IMR-90 (cell line): ENCODE measurements around the gene EFCAB10. TPM values are rescaled to one million over a fixed set of nuclear protein-coding genes. Genes with fewer than 3 reads are reported as not detected.

Source experiments
- ATAC-seq: fragments of 200-7000 bp; cut with Tn5 transposase; 2 replicates; pipeline ENCODE4 v1.9.1; 2020; ENCODE audit warnings: low read depth, mild to moderate bottlenecking, moderate library complexity
- BruUV-seq: library from RNA; stranded (reverse); fragments of 400-500 nt; replicated peaks from 2 replicates; lab custom pipeline; 2021; lab: Mats Ljungman, UMichigan
- CTCF ChIA-PET: fragments of 300-600 bp; formaldehyde crosslinking; extraction: SDS; loops from one replicate; lab custom pipeline; 2021; ENCODE audit warnings: antibody characterized with exemption; lab: Yijun Ruan, JAX
- POLR2A ChIA-PET: fragments of 300-600 bp; sonication (Branson Sonifier 250); formaldehyde crosslinking; loops from one replicate; lab custom pipeline; 2022; ENCODE audit warnings: antibody characterized with exemption; ENCODE audit not compliant: unreplicated experiment; lab: Charles Lee
- DNase-seq: peaks from one replicate; pipeline ENCODE4 v3.0.0; 2013
- H2AFZ ChIP-seq: replicated peaks from 2 replicates; pipeline ENCODE3; 2013; ENCODE audit warnings: low read length, mild to moderate bottlenecking; ENCODE audit not compliant: poor library complexity
- H2AK5ac ChIP-seq: 2 replicates; pipeline ENCODE4 v1.6.1; 2013; ENCODE audit warnings: low read depth, low read length, inconsistent platforms
- H2AK9ac ChIP-seq: replicated peaks from 2 replicates; pipeline ENCODE3; 2013; ENCODE audit warnings: mild to moderate bottlenecking, low read depth, low read length, moderate library complexity; ENCODE audit not compliant: poor library complexity
- H2BK120ac ChIP-seq: 2 replicates; pipeline ENCODE4 v1.6.1; 2013; ENCODE audit warnings: low read depth, low read length, inconsistent platforms
- H2BK15ac ChIP-seq: 3 replicates; pipeline ENCODE4 v1.6.1; 2013; ENCODE audit warnings: low read depth, low read length, inconsistent platforms
- H2BK20ac ChIP-seq: 2 replicates; pipeline ENCODE4 v1.6.1; 2013; ENCODE audit warnings: low read depth, mild to moderate bottlenecking, inconsistent platforms, low read length, moderate library complexity
- H2BK5ac ChIP-seq: 2 replicates; pipeline ENCODE4 v1.6.1; 2013; ENCODE audit warnings: mild to moderate bottlenecking, low read depth, low read length, inconsistent platforms; ENCODE audit not compliant: poor library complexity, severe bottlenecking
- H3K14ac ChIP-seq: replicated peaks from 2 replicates; pipeline ENCODE4 v1.6.1; 2013; ENCODE audit warnings: low read depth, low read length, inconsistent platforms
- H3K18ac ChIP-seq: 2 replicates; pipeline ENCODE4 v1.6.1; 2013; ENCODE audit warnings: low read depth, low read length, control low read depth
- H3K23ac ChIP-seq: 2 replicates; pipeline ENCODE4 v1.6.1; 2013; ENCODE audit warnings: low read depth, low read length, inconsistent platforms
- H3K27ac ChIP-seq: 2 replicates; pipeline ENCODE4 v1.5.1; 2013; ENCODE audit warnings: mild to moderate bottlenecking, control low read depth, low read length; ENCODE audit not compliant: insufficient read depth
- H3K27me3 ChIP-seq: 2 replicates; pipeline ENCODE4 v1.6.1; 2013; ENCODE audit warnings: low read length; ENCODE audit not compliant: control insufficient read depth, insufficient read depth
- H3K36me3 ChIP-seq: 2 replicates; pipeline ENCODE4 v1.6.1; 2013; ENCODE audit warnings: low read length, mixed read lengths; ENCODE audit not compliant: control insufficient read depth, insufficient read depth
- H3K4ac ChIP-seq: 2 replicates; pipeline ENCODE4 v1.6.1; 2013; ENCODE audit warnings: low read depth, low read length, inconsistent platforms
- H3K4me1 ChIP-seq: 2 replicates; pipeline ENCODE4 v1.6.1; 2013; ENCODE audit warnings: low read length, mixed read lengths; ENCODE audit not compliant: control insufficient read depth, insufficient read depth
- H3K4me2 ChIP-seq: 2 replicates; pipeline ENCODE4 v1.6.1; 2013; ENCODE audit warnings: low read depth, mild to moderate bottlenecking, control low read depth, low read length, moderate library complexity
- H3K4me3 ChIP-seq: 2 replicates; pipeline ENCODE4 v1.5.1; 2013; ENCODE audit warnings: low read depth, mild to moderate bottlenecking, control low read depth, low read length, moderate library complexity; ENCODE audit not compliant: insufficient read depth
- H3K56ac ChIP-seq: 2 replicates; pipeline ENCODE4 v1.6.1; 2013; ENCODE audit warnings: low read length, inconsistent platforms; ENCODE audit not compliant: insufficient read depth; ENCODE audit errors: extremely low read depth
- H3K79me1 ChIP-seq, 2 experiments: 2 replicates each; pipeline ENCODE4 v1.6.1; 2013; ENCODE audit warnings: low read length in 2 of 2, inconsistent platforms in 1 of 2, low read depth in 1 of 2
- H3K9ac ChIP-seq: 2 replicates; pipeline ENCODE4 v1.6.1; 2013; ENCODE audit warnings: low read depth, low read length, control low read depth
- H3K9me1 ChIP-seq: 2 replicates; pipeline ENCODE4 v1.6.1; 2013; ENCODE audit warnings: low read length, inconsistent platforms; ENCODE audit not compliant: insufficient read depth
- H3K9me3 ChIP-seq: 2 replicates; pipeline ENCODE4 v1.6.1; 2013; ENCODE audit warnings: low read length; ENCODE audit not compliant: control insufficient read depth, insufficient read depth
- H4K20me1 ChIP-seq: 2 replicates; pipeline ENCODE4 v1.6.1; 2013; ENCODE audit warnings: low read length, inconsistent platforms; ENCODE audit not compliant: insufficient read depth
- H4K5ac ChIP-seq: 2 replicates; pipeline ENCODE4 v1.6.1; 2013; ENCODE audit warnings: mild to moderate bottlenecking, low read depth, low read length, control low read depth
- H4K8ac ChIP-seq, 2 experiments: 2 replicates each; pipeline ENCODE4 v1.6.1; 2013; ENCODE audit warnings: low read depth in 2 of 2, low read length in 2 of 2, control low read depth in 1 of 2, inconsistent platforms in 1 of 2
- H4K91ac ChIP-seq: 2 replicates; pipeline ENCODE4 v1.6.1; 2013; ENCODE audit warnings: low read depth, low read length, inconsistent platforms; ENCODE audit not compliant: insufficient read depth
- BHLHE40 ChIP-seq: fragments of 150-350 bp; IDR thresholded peaks from 2 replicates; pipeline ENCODE4 v1.6.1; 2016; ENCODE audit warnings: mild to moderate bottlenecking, low read depth, low read length
- CEBPB ChIP-seq: IDR thresholded peaks from 2 replicates; pipeline ENCODE4 v1.6.1; 2012; ENCODE audit warnings: low read depth, low read length, improper control_type of control experiment
- CHD1 ChIP-seq: IDR thresholded peaks from 2 replicates; pipeline ENCODE4 v1.6.1; 2012; ENCODE audit warnings: low read depth, low read length, improper control_type of control experiment
- CTCF ChIP-seq: conservative IDR thresholded peaks from 2 replicates; pipeline ENCODE4 v1.5.1; 2012; ENCODE audit warnings: mild to moderate bottlenecking, low read depth, low read length, improper control_type of control experiment
- FOS ChIP-seq: fragments of 150-350 bp; IDR thresholded peaks from 2 replicates; pipeline ENCODE4 v1.6.1; 2016; ENCODE audit warnings: low read depth, low read length
- MAFK ChIP-seq: IDR thresholded peaks from 2 replicates; pipeline ENCODE4 v1.6.1; 2012; ENCODE audit warnings: low read depth, low read length, improper control_type of control experiment
- MAZ ChIP-seq: IDR thresholded peaks from 2 replicates; pipeline ENCODE4 v1.6.1; 2012; ENCODE audit warnings: low read depth, mild to moderate bottlenecking, low read length, improper control_type of control experiment, moderate library complexity, borderline replicate concordance
- MXI1 ChIP-seq: IDR thresholded peaks from 2 replicates; pipeline ENCODE4 v1.6.1; 2012; ENCODE audit warnings: low read depth, mild to moderate bottlenecking, low read length, moderate library complexity, borderline replicate concordance
- NFE2L2 ChIP-seq: fragments of 150-350 bp; IDR thresholded peaks from 2 replicates; pipeline ENCODE4 v1.6.1; 2016; ENCODE audit warnings: low read depth, mild to moderate bottlenecking, low read length
- POLR2A ChIP-seq: IDR thresholded peaks from 2 replicates; pipeline ENCODE4 v1.6.1; 2012; ENCODE audit warnings: mild to moderate bottlenecking, low read depth, low read length
- RAD21 ChIP-seq: IDR thresholded peaks from 2 replicates; pipeline ENCODE4 v1.6.1; 2012; ENCODE audit warnings: low read length, improper control_type of control experiment
- RCOR1 ChIP-seq: IDR thresholded peaks from 2 replicates; pipeline ENCODE4 v1.6.1; 2012; ENCODE audit warnings: mild to moderate bottlenecking, low read length, improper control_type of control experiment; ENCODE audit not compliant: insufficient replicate concordance
- RFX5 ChIP-seq: IDR thresholded peaks from 2 replicates; pipeline ENCODE4 v1.8.0; 2012; ENCODE audit warnings: low read depth, mild to moderate bottlenecking, low read length, moderate library complexity
- SMC3 ChIP-seq: fragments of 150-350 bp; IDR thresholded peaks from 2 replicates; pipeline ENCODE4 v1.6.1; 2016; ENCODE audit warnings: low read depth, mild to moderate bottlenecking, antibody characterized with exemption, low read length, moderate library complexity
- WGBS, 2 experiments: methylation state at CpG; one replicate each; pipeline versions ENCODE4 v1.1.5 to v1.1.7; 2013; ENCODE audit warnings: missing lambda C conversion rate in 2 of 2; ENCODE audit not compliant: insufficient read length in 1 of 2; ENCODE audit errors: extremely low coverage in 2 of 2; 5-methylcytosine and 5-hydroxymethylcytosine counted together
- dilution Hi-C: fragments of 300-500 bp; cut with HindIII; formaldehyde crosslinking; loops from one replicate; pipeline ENCODE4 v1.14.3; 2018; ENCODE audit warnings: low sequenced_read_pairs; ENCODE audit not compliant: unreplicated experiment
- in situ Hi-C: fragments of 300-500 bp; cut with MboI; formaldehyde crosslinking; loops from 3 replicates; pipeline ENCODE4 v1.14.3; 2019; ENCODE audit warnings: low sequenced_read_pairs, inconsistent platforms, mixed read lengths
- intact Hi-C: fragments of 100-400 bp; cut with micrococcal nuclease; formaldehyde crosslinking; loops from 2 replicates; pipeline ENCODE4 v1.10.0; 2022
- polyA plus RNA-seq, 3 experiments: library from polyadenylated mRNA; depleted of rRNA; stranded (reverse); fragments of >200 nt; gene quantifications; 2 replicates each; pipeline ENCODE4 v1.2.3, GENCODE V29; 2012; ENCODE audit warnings: low replicate concordance in 1 of 3
- total RNA-seq: library from RNA; depleted of rRNA; stranded (reverse); fragments of >200 nt; gene quantifications from 2 replicates; pipeline ENCODE4 v1.2.3, GENCODE V29; 2012
- TF ChIP-seq, protein P1 (sequence below): fragments of 150-350 bp; IDR thresholded peaks from 2 replicates; pipeline ENCODE4 v1.6.1; 2016; ENCODE audit warnings: low read depth, mild to moderate bottlenecking, low read length, moderate library complexity, borderline replicate concordance
- TF ChIP-seq, protein P2 (sequence below): fragments of 150-350 bp; IDR thresholded peaks from 2 replicates; pipeline ENCODE4 v1.6.1; 2017; ENCODE audit warnings: mild to moderate bottlenecking, antibody characterized with exemption, low read length, low read depth

EFCAB10 gene
- total and polyA plus RNA-seq, 2 of the 4 experiments (the other 2 are of a cell fraction) = not detected

DNA sequence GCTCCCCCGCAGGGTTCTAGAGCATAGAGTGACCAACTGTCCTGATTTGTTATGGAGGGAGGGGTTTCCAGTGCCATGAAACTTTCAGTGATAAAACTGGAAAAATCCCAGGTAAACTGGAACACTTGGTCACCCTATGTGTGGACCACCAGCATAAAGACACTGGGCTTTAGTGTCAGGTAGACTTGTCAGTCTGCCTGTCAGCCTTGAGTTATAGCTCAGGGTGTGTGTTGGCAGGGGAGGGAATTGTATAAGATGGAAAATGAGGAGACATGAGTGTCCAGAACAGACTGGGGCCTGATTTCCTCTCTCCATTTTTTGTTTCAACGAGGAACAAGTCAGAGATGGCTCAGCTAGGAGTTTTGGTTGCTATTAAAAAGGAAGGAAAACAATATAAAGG lies 10.2 kb upstream of the EFCAB10 start:
- no CpG with 5 or more reads among the region's 2 CpGs for WGBS, 2 experiments
- no peak overlapping the region for H3K14ac ChIP-seq
- no peak overlapping the region for H2BK15ac ChIP-seq
- H3K79me1 ChIP-seq = no peaks in the 10 kb centered on the region
- H3K18ac ChIP-seq = no peak overlapping the region
- no peak overlapping the region for H2AK5ac ChIP-seq
- no peaks in the 10 kb centered on the region for H3K4me1 ChIP-seq
- H3K36me3 ChIP-seq = no peaks in the 10 kb centered on the region
- no peak overlapping the region for H3K4ac ChIP-seq
- no peak for DNase-seq
- BruUV-seq = no TSS peak
- H3K56ac ChIP-seq = no peak overlapping the region
- no peak overlapping the region for H2BK120ac ChIP-seq
- in situ Hi-C loops (no loop called here), intact Hi-C loops (no loop called here), dilution Hi-C loops (no loop called here)
- no peaks in the 10 kb centered on the region for H4K20me1 ChIP-seq
- no peak overlapping the region for H2BK5ac ChIP-seq
- no peak overlapping the region for H4K91ac ChIP-seq
- no peaks in the 10 kb centered on the region for H3K9me3 ChIP-seq
- H3K23ac ChIP-seq = no peak overlapping the region
- no peak overlapping the region for H4K5ac ChIP-seq
- H2BK20ac ChIP-seq = no peak overlapping the region
- ChIA-PET CTCF (interaction anchor here (0.7 to 1.5 kb wide), 2 partner anchors 418 to 566 kb away, joined by 3 to 4 read pairs; no protein-coding TSS in a partner anchor), POLR2A (no interaction called here)
- ATAC-seq = no peak
- no peak overlapping the region for H3K27ac ChIP-seq
- 0 out of 2 replicates have a peak, but pooled peaks cover 3% of the 10 kb centered on the region for H3K27me3 ChIP-seq
- H4K8ac ChIP-seq = no peak overlapping the region
- H3K9me1 ChIP-seq = no peaks in the 10 kb centered on the region
- H3K4me2 ChIP-seq = no peak overlapping the region
- no peak overlapping the region for H3K9ac ChIP-seq
- TF ChIP-seq FOS = no peak
- no peak for TF ChIP-seq BHLHE40
- no peak for TF ChIP-seq RCOR1
- no peak for TF ChIP-seq MAFK
- no peak for TF ChIP-seq MXI1
- TF ChIP-seq NFE2L2 = no peak
- no peak for TF ChIP-seq MAZ
- no peak for TF ChIP-seq CEBPB
- TF ChIP-seq RFX5 = no peak
- no peak for TF ChIP-seq CTCF
- TF ChIP-seq POLR2A = no peak
- TF ChIP-seq, protein P1, sequence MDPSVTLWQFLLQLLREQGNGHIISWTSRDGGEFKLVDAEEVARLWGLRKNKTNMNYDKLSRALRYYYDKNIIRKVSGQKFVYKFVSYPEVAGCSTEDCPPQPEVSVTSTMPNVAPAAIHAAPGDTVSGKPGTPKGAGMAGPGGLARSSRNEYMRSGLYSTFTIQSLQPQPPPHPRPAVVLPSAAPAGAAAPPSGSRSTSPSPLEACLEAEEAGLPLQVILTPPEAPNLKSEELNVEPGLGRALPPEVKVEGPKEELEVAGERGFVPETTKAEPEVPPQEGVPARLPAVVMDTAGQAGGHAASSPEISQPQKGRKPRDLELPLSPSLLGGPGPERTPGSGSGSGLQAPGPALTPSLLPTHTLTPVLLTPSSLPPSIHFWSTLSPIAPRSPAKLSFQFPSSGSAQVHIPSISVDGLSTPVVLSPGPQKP = no peak
- TF ChIP-seq RAD21 = no peak
- TF ChIP-seq CHD1 = no peak
- TF ChIP-seq SMC3 = no peak
- TF ChIP-seq, protein P2, sequence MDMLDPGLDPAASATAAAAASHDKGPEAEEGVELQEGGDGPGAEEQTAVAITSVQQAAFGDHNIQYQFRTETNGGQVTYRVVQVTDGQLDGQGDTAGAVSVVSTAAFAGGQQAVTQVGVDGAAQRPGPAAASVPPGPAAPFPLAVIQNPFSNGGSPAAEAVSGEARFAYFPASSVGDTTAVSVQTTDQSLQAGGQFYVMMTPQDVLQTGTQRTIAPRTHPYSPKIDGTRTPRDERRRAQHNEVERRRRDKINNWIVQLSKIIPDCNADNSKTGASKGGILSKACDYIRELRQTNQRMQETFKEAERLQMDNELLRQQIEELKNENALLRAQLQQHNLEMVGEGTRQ = no peak
- no peak overlapping the region for H3K4me3 ChIP-seq
- H2AK9ac ChIP-seq = no peak overlapping the region
- H2AFZ ChIP-seq = no peak overlapping the region
